Measurements from ENCODE around the gene MYO5B.

The MYO5B gene

GRCh38 chr18:50022985-50023384, 172.0 kb downstream of the MYO5B start:
- H3K4me3 ChIP-seq (ENCODE audit: low read depth, low read length): no peak overlapping the region

- H3K4me3 ChIP-seq (ENCODE audit: low read depth, low read length): no peak overlapping the region
Observed at GRCh38 chr18:50014606-50015005, 180.3 kb downstream of the MYO5B start.

- H3K4me3 ChIP-seq (ENCODE audit: low read depth, low read length): no peak overlapping the region
Observed at GRCh38 chr18:50013363-50014138, 181.4 kb downstream of the MYO5B start.

- H3K4me3 ChIP-seq (ENCODE audit: low read depth, low read length): no peak overlapping the region
Observed at GRCh38 chr18:50011813-50012435, 183.0 kb downstream of the MYO5B start.

GRCh38 chr18:50009773-50010335, 185.1 kb downstream of the MYO5B start:
- H3K4me3 ChIP-seq (ENCODE audit: low read depth, low read length): no peak overlapping the region

GRCh38 chr18:50008306-50008705, 186.6 kb downstream of the MYO5B start:
- H3K4me3 ChIP-seq (ENCODE audit: low read depth, low read length): no peak overlapping the region

- no peak overlapping the region for H3K4me3 ChIP-seq (ENCODE audit: low read depth, low read length)
Observed at GRCh38 chr18:50006470-50007046, 188.4 kb downstream of the MYO5B start.

GRCh38 chr18:50004013-50004412, 190.9 kb downstream of the MYO5B start:
- no peak overlapping the region for H3K4me3 ChIP-seq (ENCODE audit: low read depth, low read length)

- H3K4me3 ChIP-seq (ENCODE audit: low read depth, low read length): no peak overlapping the region
Observed at GRCh38 chr18:50002781-50003180, 192.2 kb downstream of the MYO5B start.

GRCh38 chr18:50000227-50000626, 194.7 kb downstream of the MYO5B start:
- no peak overlapping the region for H3K4me3 ChIP-seq (ENCODE audit: low read depth, low read length)

GRCh38 chr18:49999128-49999527, 195.8 kb downstream of the MYO5B start:
- no peak overlapping the region for H3K4me3 ChIP-seq (ENCODE audit: low read depth, low read length)

- H3K4me3 ChIP-seq (ENCODE audit: low read depth, low read length): no peak overlapping the region
Observed at GRCh38 chr18:49997558-49997957, 197.4 kb downstream of the MYO5B start.

GRCh38 chr18:49994410-49994809, 200.5 kb downstream of the MYO5B start:
- H3K4me3 ChIP-seq (ENCODE audit: low read depth, low read length): no peak overlapping the region

- no peak overlapping the region for H3K4me3 ChIP-seq (ENCODE audit: low read depth, low read length)
Observed at GRCh38 chr18:49993299-49993698, 201.6 kb downstream of the MYO5B start.

GRCh38 chr18:49988733-49989132, 206.2 kb downstream of the MYO5B start:
- no peak overlapping the region for H3K4me3 ChIP-seq (ENCODE audit: low read depth, low read length)

GRCh38 chr18:49988101-49988500, 206.8 kb downstream of the MYO5B start:
- H3K4me3 ChIP-seq (ENCODE audit: low read depth, low read length): no peak overlapping the region

GRCh38 chr18:49985236-49985635, 209.7 kb downstream of the MYO5B start:
- H3K4me3 ChIP-seq (ENCODE audit: low read depth, low read length): no peak overlapping the region

- H3K4me3 ChIP-seq (ENCODE audit: low read depth, low read length): no peak overlapping the region
Observed at GRCh38 chr18:49980896-49981295, 214.1 kb downstream of the MYO5B start.

- H3K4me3 ChIP-seq (ENCODE audit: low read depth, low read length): no peak overlapping the region
Observed at GRCh38 chr18:49976795-49977560, 218.0 kb downstream of the MYO5B start.

GRCh38 chr18:49976001-49976400, 218.9 kb downstream of the MYO5B start:
- H3K4me3 ChIP-seq (ENCODE audit: low read depth, low read length): no peak overlapping the region

- no peak overlapping the region for H3K4me3 ChIP-seq (ENCODE audit: low read depth, low read length)
Observed at GRCh38 chr18:49974079-49974478, 220.9 kb downstream of the MYO5B start.

Data from iPS-11a (cell line).